ENCODE measurements around the gene GGA1.

GGA1 gene

GRCh38 chr22:37674951-37675929 lies 66.6 kb downstream of the GGA1 start, which contains the start of gene LGALS1:
Gene LGALS1, plus strand, starts transcription at chr22:37675636. Its CDS starts 67 bp downstream, at chr22:37675703.
- DNase-seq (ENCODE audit: low spot score) = peak; percentile 99

- DNase-seq (ENCODE audit: low spot score) = no peak
Observed at GRCh38 chr22:37675930-37676735, 67.5 kb downstream of the GGA1 start.

- DNase-seq (ENCODE audit: low spot score) = peak; percentile 93
Observed at GRCh38 chr22:37676736-37677492, 68.3 kb downstream of the GGA1 start.

- no peak for DNase-seq (ENCODE audit: low spot score)
Observed at GRCh38 chr22:37677493-37677974, 68.9 kb downstream of the GGA1 start.

- DNase-seq (ENCODE audit: low spot score) = no peak
Observed at GRCh38 chr22:37678372-37678771, 69.7 kb downstream of the GGA1 start.

GRCh38 chr22:37679670-37680069 lies 71.0 kb downstream of the GGA1 start:
- DNase-seq (ENCODE audit: low spot score) = no peak

- no peak for DNase-seq (ENCODE audit: low spot score)
Observed at GRCh38 chr22:37680191-37680851, 71.7 kb downstream of the GGA1 start.

GRCh38 chr22:37681001-37681424 lies 72.4 kb downstream of the GGA1 start:
- no peak for DNase-seq (ENCODE audit: low spot score)

GRCh38 chr22:37681556-37682049 lies 73.0 kb downstream of the GGA1 start:
- no peak for DNase-seq (ENCODE audit: low spot score)

Data from left forelimb (tissue), 1 donor.